ENCODE measurements around the gene LCE2C.
"Not testable (repeated sequence)": the region's sequence is repeated elsewhere in the genome, so short reads cannot be mapped to it uniquely, and the experiment has no call there.

LCE2C gene, protein sequence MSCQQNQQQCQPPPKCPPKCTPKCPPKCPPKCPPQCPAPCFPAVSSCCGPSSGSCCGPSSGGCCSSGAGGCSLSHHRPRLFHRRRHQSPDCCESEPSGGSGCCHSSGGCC

DNA sequence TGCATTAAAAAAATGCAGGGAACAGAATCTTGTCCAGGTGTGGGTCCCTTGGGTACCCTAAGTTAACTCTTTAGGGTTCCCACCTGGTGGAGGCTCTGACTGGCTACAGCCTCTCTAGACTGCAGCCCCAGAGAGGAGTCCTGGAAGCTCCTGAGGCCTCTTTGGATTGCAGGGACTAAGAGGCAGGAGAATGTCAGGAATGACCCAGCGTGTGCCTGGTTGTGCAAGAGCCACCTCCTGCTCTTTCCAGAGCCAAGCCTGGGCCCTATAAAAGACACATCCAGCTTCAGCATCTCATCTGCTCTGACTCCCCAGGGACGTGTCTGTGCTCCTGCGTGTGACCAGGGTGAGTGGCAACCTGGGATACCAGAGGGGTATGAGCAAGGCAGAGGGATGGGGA, at the start of gene LCE2C:
Gene LCE2C, plus strand, starts transcription at position 297 of the 400 bp plus-strand sequence. CDS start 737 bp downstream, outside the sequence.
- DNase-seq: not testable (repeated sequence)

DNA sequence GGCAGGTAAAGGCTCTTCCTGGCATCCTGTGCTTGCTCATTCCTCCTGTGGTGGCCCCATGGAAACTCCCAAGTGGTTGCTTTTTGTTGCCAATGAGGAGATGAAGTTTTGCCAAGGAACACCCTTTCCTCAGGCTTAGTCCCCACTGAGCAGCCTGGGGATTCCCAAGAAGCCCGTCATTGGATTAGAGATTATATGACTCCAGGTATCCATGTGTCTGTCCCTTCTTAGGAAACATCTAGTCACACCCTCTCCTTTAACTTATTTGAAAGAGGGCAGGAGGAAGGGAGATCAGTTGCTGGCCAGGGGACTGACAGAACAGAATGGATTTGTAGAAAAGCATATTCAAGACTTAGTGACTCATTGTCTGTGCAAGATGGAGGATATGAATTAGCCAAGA, 48.3 kb upstream of the LCE2C start:
- DNase-seq: no peak

DNA sequence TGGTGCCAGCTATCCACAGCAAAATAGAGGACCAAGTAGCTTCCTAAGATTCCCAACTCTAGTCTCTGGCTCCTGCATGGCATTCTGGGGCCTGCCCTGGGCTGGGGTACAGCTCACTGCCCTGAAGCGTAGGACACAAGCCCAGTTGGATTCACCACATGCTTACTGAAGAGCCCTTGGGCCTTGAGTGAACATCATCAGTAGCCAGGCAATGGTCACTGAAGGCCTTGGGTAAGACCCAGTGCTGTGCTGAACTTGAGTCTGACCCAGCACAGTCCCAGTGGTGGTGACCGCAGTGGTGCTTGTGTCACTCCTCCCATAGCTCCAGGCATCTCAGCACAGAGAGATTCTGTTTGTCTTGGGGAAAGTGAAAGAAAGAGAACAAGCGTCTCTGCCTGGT, 44.5 kb upstream of the LCE2C start:
- DNase-seq: no peak

DNA sequence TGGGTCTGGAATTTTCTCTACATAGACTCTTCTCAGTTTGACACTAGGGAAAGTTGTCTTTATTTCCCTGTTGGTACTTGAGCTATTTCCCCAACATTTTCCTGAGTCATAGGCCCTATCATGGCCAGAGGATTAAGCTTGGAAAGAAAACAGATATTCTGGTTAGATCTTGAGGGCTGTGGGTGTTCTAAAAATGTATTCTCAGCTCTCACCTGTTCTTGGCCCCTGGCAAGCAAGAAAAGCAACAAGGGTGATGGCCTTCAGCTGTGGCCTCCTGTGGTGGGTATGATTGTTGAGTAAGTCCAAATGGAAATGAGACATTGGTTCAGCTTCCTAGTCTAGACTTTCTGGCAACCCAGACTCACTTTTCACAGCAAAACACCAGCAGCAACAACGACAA, 34.7 kb upstream of the LCE2C start:
- no peak for DNase-seq

DNA sequence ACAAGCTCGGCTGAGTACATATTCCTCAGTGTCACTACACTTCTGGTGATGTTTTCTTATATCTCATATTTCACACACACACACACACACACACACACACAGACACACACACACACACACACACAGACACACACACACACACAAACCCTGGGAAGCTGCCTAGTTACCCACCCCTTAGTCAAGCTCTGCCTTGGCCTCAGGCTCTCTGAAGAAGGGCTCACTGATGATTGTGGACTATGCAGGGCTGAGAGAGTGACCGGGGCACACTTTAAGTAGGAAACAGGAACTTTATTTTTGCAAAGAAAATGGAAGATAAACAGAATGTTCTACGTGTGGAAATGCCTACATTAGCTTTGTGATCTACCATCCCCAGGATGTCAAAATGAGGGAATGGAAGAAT, 31.1 kb upstream of the LCE2C start:
- no peak for DNase-seq

DNA sequence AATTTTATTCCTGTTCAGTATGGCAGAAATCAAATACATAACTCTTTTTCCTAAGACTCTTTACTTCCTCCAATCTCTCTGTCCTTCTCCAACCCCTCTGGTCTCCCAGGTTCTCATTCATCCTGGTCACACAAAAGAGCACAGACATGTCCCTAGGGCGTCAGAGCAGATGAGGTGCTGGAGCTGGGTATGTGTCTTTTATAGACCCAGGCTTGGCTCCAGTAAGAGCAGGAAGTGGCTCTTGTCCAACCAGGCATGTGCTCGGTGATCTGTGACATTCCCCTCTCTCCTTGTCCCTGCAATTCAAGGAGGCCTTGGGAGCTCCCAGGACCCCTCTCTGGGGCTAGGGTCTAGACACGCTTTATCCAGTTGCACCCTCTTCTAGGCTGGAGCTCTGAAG, 29.9 kb upstream of the LCE2C start:
- no peak for DNase-seq

DNA sequence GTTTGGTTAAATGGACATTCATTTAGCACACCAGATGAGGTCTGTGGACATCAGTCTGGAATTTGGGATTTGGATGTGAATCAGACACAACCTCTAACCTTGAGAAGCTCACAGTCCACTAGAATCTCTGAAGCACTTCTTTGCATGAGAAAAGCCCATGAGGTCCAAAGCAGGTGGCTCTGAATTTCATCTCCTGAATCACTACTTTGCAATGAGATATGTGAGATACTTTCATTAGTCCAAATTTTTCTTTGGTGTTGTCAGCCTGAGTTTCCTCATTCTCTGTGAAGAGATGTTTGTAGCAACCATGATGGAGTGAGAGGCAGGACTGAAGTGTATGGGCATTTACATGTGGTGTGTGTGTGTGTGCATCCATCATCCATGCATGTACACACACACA, 28.4 kb upstream of the LCE2C start:
- DNase-seq: no peak

DNA sequence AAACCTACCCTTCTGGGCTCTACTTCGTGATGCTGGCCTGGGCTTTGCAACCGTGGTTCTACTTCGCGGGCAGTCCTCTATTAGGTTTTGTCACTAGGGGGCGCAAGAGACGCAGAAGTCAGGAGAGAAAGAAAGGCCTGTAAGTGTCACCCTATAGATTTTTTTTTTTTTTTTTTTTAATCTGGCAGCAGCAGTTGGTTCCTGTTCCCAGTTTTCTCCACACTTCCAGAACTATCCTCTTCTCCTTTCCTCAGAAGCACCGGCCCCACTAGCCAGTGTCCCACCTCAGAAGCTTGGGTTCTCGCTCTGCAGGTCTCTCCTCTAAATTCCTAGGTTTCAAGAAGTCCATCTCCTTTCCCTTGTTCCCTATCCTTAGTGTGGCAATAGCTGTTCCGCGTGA, 21.0 kb upstream of the LCE2C start:
- DNase-seq: peak; percentile 46

DNA sequence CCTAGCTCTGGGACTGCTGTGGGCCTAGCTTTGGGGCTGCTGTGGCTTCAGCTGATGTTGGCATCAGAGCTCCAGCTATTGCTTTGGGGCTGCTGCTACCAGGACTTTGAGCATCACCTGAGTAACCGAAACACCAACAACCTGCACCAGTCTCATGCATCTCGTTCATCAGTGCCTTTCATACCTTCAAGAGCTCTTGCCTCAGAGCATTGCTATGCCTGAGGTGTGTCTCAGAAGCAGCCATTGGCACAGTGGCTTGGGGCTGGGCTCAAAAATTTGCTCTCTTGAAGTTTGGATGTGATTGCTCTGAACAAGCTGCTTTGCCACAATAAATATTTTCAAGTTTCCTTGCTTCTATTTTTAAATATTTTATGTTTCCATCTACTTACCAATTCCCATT, 18.6 kb upstream of the LCE2C start:
- no peak for DNase-seq

DNA sequence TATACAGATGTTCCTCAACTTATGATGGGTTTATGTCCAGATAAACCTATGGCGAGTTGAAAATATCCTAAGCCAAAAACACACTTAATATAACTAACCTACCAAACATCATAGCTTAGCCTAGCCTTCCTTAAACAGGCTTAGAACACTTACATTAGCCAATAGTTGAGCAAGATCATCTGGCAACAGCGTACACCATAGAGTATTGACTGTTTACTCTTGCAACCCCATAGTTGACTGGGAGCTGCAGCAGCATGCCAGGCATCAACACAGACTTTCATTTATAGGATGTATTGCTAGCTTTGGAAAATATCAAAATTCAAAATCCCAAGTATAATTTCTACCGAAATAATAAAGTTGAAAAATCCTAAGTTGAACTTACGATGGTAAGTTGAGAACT, 17.4 kb upstream of the LCE2C start:
- no peak for DNase-seq

DNA sequence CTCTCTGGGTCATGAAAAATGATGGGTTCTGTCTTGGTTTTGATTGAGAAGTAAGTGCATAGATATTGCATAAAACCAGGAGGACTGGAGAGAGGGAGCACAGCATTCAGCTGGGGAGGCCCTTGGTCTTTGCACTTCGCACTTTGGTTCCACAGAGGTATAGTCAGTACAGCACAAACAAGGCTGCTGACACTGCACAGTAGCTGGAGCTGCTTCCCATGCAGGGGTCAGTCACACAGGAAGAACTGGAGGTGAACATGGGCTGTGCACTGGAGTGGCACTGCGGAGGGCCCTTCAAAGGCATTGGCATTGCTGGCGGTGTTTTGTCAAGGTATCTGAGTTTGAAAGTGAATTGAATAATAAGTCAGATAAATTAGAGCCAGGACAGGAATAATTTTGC, 16.4 kb upstream of the LCE2C start:
- DNase-seq: no peak

DNA sequence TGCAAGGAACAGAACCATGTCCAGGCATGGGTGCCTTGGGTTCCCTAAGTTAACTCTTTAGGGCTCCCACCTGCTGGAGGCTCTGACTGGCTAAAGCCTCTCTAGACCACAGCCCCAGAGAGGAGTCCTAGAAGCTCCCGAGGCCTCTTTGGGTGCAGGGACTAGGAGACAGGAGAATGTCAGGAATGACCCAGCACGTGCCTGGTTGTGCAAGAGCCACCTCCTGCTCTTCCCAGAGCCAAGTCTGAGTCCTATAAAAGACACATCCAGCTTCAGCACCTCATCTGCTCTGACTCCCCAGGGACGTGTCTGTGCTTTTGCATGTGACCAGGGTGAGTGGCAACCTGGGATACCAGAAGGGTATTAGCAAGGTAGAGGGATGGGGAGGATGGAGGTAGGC, 12.0 kb upstream of the LCE2C start, which contains the start of gene LCE2D:
Gene LCE2D, plus strand, starts transcription at position 283 of the 400 bp plus-strand sequence. CDS start 726 bp downstream, outside the sequence.
- no peak for DNase-seq

DNA sequence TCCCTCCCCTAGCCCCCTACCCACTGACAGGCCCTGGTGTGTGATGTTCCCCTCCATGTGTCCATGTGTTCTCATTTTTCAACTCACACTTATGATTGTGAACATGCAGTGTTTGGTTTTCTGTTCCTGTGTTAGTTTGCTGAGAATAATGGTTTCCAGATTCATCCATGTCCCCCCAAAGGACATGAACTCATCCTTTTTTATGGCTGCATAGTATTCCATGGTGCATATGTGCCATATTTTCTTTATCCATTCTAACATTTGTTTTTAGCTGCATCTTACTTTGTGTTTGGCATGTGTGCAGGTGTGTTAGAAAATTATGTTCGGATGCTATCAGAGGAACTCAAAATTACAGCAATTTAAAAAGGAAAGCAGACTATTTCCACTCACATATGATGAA, 8.9 kb upstream of the LCE2C start:
- DNase-seq: not testable (repeated sequence)

DNA sequence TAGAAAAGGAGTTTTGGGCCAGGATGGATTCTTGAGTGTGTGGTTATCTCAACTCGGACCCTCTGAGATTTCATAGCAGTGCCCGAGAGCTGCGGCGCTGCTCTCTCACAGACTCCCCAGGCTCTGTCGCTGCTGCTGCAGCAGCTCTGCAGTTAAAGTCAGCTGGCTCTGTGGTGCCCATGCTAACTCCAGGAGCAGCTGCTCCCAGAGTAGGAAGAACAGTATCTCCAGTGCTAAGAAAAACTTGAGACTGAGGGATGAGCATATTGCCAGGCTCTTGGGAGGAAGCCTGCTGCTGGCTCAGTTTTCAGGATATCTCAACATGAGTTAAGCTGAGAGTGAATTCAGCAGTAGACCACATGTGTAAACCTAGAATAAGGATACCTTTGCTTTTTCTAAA, 7.4 kb upstream of the LCE2C start:
- no peak for DNase-seq

DNA sequence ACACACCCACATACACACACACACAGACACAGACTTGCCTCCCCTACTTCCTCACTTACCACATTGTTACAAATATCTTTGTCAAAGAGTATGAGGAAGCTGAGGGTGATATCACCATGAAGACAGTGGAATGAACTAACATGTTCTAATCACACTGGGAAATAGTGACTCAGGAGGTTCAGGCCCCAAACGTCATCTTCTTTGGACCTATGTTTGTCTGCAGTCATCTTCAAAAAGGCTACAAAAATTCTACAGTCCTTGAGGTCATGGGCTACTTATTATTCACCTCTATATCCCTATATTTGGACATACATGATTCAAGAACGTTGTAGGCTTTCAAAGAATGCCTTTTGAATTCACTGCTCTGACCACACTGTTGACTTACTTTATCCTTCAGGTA, 2.1 kb upstream of the LCE2C start:
- DNase-seq: no peak

DNA sequence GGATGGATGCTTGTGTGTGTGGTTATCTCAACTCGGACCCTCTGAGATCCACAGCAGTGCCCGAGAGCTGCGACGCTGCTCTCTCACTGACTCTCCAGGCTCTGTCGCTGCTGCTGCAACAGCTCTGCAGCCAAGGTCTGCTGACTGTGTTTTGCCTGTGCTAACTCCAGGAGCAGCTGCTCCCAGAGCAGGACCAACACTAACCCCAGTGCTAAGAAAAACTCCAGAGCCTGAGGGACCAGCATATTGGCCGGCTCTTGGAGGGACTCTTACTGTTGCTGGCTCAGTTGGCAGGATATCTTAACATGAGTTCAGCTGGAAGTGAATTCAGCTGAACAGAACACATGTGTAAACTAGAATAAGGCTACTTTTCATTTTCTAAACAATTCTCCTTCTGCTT, 4.4 kb downstream of the LCE2C start:
- no peak for DNase-seq

DNA sequence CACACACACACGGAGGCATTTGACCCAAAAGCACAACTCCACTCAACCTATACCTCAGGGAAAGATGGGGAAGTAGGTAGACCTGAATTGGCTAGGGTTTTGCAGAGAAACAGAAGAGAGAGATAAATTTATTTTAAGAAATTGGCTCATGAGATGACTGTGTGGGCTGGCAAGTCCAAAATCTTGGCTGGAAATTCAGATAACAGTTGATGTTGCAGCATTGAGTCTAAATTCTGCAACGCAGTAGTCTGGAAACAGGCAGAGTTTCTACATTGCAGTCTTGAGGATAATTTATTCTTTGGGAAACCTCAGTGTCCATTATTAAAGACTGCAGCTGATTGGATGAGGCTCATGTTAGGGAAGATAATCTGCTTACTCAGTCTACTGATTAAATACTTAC, 6.5 kb downstream of the LCE2C start:
- no peak for DNase-seq

DNA sequence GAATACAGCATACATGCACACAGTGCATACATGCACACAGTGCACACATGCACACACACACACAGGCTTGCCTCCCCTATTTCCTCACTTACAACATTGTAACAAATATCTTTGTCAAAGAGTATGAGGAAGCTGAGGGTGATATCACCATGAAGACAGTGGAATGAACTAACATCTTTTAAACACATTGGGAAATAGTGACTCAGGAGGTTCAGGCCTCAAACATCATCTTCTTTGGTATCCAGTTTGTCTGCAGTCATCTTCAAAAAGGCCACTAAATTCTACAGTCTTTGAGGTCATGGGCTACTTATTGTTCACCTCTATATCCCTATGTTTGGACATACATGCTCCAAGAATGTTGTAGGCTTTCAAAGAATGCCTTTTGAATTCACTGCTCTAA, 8.8 kb downstream of the LCE2C start:
- DNase-seq: no peak

DNA sequence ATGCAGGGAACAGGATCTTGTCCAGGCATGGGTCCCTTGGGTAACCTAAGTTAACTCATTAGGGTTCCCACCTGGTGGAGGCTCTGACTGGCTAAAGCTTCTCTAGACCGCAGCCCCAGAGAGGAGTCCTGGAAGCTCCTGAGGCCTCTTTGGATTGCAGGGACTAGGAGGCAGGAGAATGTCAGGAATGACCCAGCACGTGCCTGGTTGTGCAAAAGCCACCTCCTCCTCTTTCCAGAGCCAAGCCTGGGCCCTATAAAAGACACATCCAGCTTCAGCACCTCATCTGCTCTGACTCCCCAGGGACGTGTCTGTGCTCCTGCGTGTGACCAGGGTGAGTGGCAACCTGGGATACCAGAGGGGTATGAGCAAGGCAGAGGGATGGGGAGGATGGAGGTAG, 10.7 kb downstream of the LCE2C start, which contains the start of gene LCE2B:
Gene LCE2B, plus strand, starts transcription at position 301 of the 400 bp plus-strand sequence. CDS start 721 bp downstream, outside the sequence.
- DNase-seq: not testable (repeated sequence)

DNA sequence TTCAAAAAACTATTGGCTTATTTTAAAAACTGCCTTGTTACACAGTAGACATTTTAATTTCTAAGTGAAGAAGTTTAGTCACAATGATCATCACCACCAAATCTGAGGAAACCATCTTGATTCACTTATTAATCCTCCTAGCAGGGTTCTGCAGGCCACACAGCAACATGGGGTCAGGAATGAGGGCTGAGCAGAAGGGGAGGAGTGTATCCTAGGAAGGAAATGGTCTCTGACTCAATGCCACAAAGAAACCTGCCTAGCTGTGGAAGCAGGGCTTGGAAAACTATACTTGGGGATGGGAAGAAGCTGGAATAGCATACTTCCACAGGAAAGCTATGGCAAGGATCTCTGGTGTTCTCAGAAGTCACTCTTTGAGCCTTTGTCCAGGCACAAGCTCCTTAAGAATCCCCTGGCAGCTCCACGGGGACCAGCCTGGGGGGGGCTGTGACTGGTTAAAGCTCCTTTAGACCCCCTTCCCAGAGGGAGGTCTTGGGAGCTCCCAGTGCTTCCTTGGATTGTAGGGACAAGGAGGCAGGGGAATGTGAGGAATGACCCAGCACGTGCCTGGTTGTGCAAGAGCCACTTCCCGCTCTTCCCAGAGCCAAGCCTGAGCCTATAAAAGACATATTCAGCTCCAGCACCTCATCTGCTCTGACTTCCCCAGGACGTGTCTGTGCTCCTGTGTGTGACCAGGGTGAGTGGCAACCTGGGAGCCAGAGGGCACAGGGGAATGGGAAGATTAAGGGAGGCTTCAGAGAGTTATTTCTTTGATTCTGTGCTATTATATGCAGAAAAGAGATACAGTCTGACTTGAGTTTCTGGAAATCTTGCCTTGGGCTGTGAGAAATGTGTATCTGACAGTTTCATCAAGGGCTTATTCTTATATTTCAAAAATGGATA, 22.9 kb downstream of the LCE2C start, which contains the start of gene LCE2A:
Gene LCE2A, plus strand, starts transcription at position 645 of the 900 bp plus-strand sequence. CDS start 557 bp downstream, outside the sequence.
- no peak for DNase-seq

DNA sequence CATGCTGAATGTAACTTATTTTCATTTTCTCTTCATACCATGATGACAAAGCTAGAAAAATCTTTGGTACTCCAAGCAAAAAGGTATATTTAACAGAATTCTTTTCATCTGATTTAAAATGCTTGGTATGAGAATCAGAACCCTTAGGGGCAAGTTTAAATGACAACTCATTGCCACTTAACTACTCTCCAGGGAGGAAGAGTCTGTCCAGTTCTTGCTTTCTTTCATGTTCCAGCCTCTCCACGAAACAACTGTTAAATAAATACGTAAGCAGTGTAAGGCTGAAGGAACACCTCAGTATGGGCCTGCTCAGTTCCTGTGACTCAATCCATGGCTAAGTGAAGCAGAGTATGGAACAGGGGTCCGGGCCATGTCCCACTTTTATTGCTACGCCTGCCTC, 24.7 kb downstream of the LCE2C start:
- no peak for DNase-seq

DNA sequence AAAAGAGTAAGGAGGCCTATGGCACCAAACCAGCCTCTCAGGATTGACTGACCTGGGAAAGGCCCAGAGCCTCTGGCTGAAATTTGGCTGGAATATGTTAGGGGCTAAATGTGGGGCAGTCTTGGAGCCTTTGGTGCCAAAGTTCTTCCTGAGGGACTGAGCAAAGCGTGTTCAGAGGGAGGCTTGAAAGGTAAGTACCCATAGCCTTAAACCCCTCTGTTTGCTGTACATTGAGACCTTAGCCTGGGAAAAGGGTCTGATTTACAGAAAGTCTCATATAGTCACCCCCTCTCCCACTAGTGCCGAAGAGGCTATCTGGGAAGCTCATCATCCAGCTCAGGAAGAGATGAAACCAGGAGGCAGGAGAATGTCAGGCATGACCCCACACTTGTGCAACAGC, 32.8 kb downstream of the LCE2C start, which contains the start of gene LCE4A:
Gene LCE4A, plus strand, starts transcription at position 301 of the 400 bp plus-strand sequence. CDS start 916 bp downstream, outside the sequence.
- no peak for DNase-seq

DNA sequence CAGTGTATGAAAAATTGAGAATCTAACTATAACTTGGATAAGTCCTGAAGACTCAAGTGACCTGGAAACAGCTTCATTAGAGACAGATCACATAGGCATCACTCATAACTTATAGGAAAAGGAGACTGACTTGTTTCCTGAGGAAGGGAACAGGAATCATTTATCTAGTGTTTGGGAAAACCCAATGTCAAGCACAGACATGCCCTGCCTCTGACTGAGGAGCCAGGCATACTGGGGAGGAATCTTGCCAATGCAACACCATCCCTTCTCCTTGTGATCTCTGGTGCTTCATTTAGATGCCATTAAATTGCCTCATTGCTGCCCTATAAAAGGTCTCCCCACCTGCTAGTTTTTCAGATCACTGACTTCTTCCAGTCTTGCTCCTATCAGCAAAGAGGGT, 43.2 kb downstream of the LCE2C start:
- no peak for DNase-seq

DNA sequence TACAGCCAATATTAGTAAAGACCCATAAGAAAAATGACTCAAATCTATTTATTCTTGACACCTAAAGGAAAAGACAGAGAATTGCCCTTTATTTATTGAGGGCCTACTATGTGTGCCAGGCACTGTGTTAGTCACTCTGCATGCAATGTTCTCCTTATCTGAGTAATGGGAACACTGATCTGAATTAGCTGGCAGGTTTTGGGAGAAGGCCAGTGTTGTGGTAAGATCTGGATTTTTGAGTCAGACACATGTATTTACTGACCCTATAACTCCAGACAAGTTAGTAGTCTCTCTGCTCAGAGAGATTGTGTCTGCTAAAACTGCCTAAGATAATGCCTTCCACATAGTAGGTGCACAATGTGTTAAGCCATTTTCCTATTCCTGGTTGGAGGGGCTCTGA, 50.2 kb downstream of the LCE2C start:
- DNase-seq: no peak
